D721Med (cell line): ENCODE results near the gene DUOXA2.
"Not testable (repeated sequence)": the region's sequence is repeated elsewhere in the genome, so short reads cannot be mapped to it uniquely, and the experiment has no call there.

Experiments used
- DNase-seq: peaks from one replicate; pipeline ENCODE4 v3.0.0; 2011; ENCODE audit warnings: low spot score; ENCODE audit not compliant: insufficient read length
- FAIRE-seq: peaks from 2 replicates; lab custom pipeline; 2011; peaks lifted over from hg19 to GRCh38; lab: Jason Lieb, UNC
- CTCF ChIP-seq: IDR thresholded peaks from 2 replicates; pipeline ENCODE4 v1.5.1; 2012; ENCODE audit warnings: mild to moderate bottlenecking, control low read depth; ENCODE audit not compliant: insufficient read depth; ENCODE audit errors: missing control alignments

The DUOXA2 gene

DNA sequence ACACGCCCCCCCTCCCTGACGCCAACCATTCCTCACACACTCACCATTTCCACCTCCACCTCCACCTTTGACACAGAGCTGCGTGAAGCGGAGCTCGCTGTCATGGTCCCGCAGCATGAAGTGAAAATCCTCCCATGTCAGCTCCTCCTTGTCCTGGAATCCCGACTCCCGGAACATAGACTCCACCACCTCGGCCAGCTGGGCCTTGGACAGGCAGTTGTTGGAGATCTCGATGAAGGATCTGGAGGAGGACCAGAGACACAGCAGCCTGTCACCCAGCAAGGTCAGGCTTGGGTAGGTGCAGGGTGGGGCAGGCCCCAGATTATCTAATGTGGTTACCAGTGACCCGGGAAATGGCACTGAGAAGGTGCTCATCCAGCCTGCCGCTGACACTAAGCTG, 12.4 kb upstream of the DUOXA2 start:
- no peak for TF ChIP-seq CTCF
- DNase-seq (no peak), FAIRE-seq (no peak)

GRCh38 chr15:45102226-45102625, 11.9 kb upstream of the DUOXA2 start:
- DNase-seq = no peak
- TF ChIP-seq CTCF = no peak
- FAIRE-seq = no peak

GRCh38 chr15:45104170-45104569, 10.0 kb upstream of the DUOXA2 start:
- not testable (repeated sequence) for FAIRE-seq, DNase-seq

DNA sequence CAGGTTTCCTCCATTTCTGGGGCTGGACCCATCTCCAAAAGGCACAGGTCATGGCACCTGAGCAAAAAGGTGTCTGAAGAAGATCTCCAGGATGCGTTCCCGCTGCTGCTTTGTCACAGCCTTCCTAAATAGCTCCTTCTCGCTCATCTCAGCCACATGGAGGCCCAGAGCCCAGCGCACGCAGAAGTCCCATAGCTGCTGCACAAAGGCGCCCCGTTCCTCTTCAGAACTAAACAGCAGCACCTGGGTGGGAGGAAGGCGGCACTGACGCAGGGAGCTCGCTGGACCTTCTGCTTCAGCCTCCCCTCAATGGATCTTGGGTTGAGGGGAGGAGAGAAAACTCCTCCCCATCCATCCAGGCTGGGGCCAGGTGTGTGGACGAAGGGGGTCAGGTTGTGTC, 8.5 kb upstream of the DUOXA2 start:
- TF ChIP-seq CTCF = no peak
- FAIRE-seq = no peak
- DNase-seq = no peak

GRCh38 chr15:45106002-45106790, 7.9 kb upstream of the DUOXA2 start:
- FAIRE-seq = no peak
- no peak for DNase-seq
- no peak for TF ChIP-seq CTCF

DNA sequence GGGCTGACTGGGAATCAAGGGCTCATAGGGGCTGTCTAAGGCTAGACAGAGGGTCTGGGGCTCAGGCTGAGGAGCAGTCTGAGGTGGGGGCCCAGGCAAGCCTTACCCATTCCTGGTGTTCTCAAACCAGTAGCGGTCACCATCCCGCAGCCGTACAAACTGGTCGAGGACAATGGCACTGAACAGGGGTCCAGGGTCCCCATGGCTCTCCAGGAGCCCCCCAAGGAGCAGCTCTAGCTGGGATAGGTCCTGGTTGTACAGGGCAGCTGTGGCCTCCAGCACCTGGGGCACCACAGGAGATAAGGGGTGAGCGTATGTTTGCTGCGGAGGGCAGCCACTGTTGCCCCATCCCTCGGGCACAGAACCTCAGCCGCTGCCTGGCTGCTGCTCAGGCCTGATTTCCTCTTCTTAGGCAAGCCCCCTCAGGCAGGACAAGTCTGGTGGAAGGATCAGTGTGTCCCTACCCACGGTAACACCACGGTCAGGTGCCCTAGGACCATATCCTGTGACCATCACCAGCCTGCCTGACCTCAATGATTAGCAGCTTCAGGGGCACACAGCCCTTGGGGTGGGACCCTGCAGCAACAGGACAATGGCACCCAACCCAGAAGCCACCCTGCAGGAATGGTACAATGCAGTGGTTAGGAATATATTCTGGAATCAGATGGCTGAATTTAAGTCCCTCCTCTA, 6.0 kb upstream of the DUOXA2 start:
- no peak for TF ChIP-seq CTCF
- DNase-seq = no peak
- FAIRE-seq = no peak

GRCh38 chr15:45110256-45110820, 3.8 kb upstream of the DUOXA2 start:
- TF ChIP-seq CTCF = no peak
- FAIRE-seq (no peak), DNase-seq (no peak)
